HepG2 (cell line): Measurements from ENCODE around the gene ASH1L. TPM values are rescaled to one million over a fixed set of nuclear protein-coding genes. Genes with fewer than 3 reads are reported as not detected.

Source experiments
- ATAC-seq: fragments of 200-7000 bp; cut with Tn5 transposase; 3 replicates; pipeline ENCODE4 v1.9.1; 2020; ENCODE audit warnings: mild to moderate bottlenecking, moderate library complexity
- BruUV-seq: library from RNA; stranded (reverse); fragments of 400-500 nt; replicated peaks from 2 replicates; lab custom pipeline; 2021; lab: Mats Ljungman, UMichigan
- CTCF ChIA-PET: fragments of 300-600 bp; formaldehyde crosslinking; extraction: SDS; loops from one replicate; lab custom pipeline; 2021; ENCODE audit warnings: low total read pairs, inconsistent platforms, low intra/inter-chr PET ratio; lab: Yijun Ruan, JAX
- POLR2A ChIA-PET: fragments of 350-600 bp; sonication (Branson Sonifier 250); formaldehyde crosslinking; loops from one replicate; lab custom pipeline; 2020; ENCODE audit warnings: antibody characterized with exemption, inconsistent platforms; lab: Yijun Ruan, JAX
- DNase-seq: peaks from one replicate; pipeline ENCODE4 v3.0.0-alpha.2; 2015; ENCODE audit warnings: low spot score
- FAIRE-seq: peaks from 3 replicates; lab custom pipeline; 2011; peaks lifted over from hg19 to GRCh38; lab: Jason Lieb, UNC
- H2AFZ ChIP-seq: one replicate; pipeline ENCODE4 v1.6.1; 2011; ENCODE audit warnings: low read length, inconsistent platforms
- H3K27ac ChIP-seq: fragments of 300-600 bp; 3 replicates; pipeline ENCODE4 v1.8.0; 2011; ENCODE audit warnings: mixed run types, mild to moderate bottlenecking, mixed read lengths, low read length, inconsistent platforms; ENCODE audit not compliant: insufficient read depth; ENCODE audit errors: extremely low read length
- H3K27me3 ChIP-seq, 2 experiments: fragments of 200-600 bp in 1 of 2; 2 replicates in 1 of 2; 3 replicates in 1 of 2; pipeline versions ENCODE4 v1.6.0 to v1.8.0; 2011; ENCODE audit warnings: low read length in 2 of 2, mild to moderate bottlenecking in 2 of 2, moderate library complexity in 2 of 2, inconsistent platforms in 1 of 2; ENCODE audit not compliant: insufficient read depth in 2 of 2, control insufficient read depth in 1 of 2
- H3K36me3 ChIP-seq, 2 experiments: fragments of 200-600 bp in 1 of 2; replicated peaks in 1 of 2; 2 replicates in 1 of 2; 3 replicates in 1 of 2; pipeline versions ENCODE4 v1.5.1 to v1.8.0; 2011; ENCODE audit warnings: low read length in 2 of 2, inconsistent platforms in 1 of 2; ENCODE audit not compliant: insufficient read depth in 2 of 2, control insufficient read depth in 1 of 2
- H3K4me1 ChIP-seq: 2 replicates; pipeline ENCODE4 v1.5.1; 2012; ENCODE audit warnings: low read length, inconsistent platforms; ENCODE audit not compliant: insufficient read depth
- H3K4me2 ChIP-seq: 2 replicates; pipeline ENCODE4 v1.6.0; 2011; ENCODE audit warnings: low read depth, low read length, inconsistent platforms
- H3K4me3 ChIP-seq, 3 experiments: fragments of 200-600 bp in 1 of 3; sonication (generic), shearing (Covaris generic) in 1 of 3; replicated peaks in 1 of 3; 2 replicates each; pipeline ENCODE4 v1.5.1; 2011 to 2016; ENCODE audit warnings: low read length in 3 of 3, inconsistent platforms in 2 of 3, low read depth in 2 of 3, mild to moderate bottlenecking in 2 of 3, control low read depth in 1 of 3, mixed read lengths in 1 of 3; ENCODE audit not compliant: insufficient read depth in 1 of 3
- H3K79me2 ChIP-seq: one replicate; pipeline ENCODE4 v1.6.1; 2011; ENCODE audit warnings: low read length, inconsistent platforms; ENCODE audit not compliant: insufficient read depth
- H3K9ac ChIP-seq: 2 replicates; pipeline ENCODE4 v1.6.0; 2011; ENCODE audit warnings: mild to moderate bottlenecking, low read depth, low read length, inconsistent platforms; ENCODE audit not compliant: insufficient read depth
- H3K9me3 ChIP-seq: 2 replicates; pipeline ENCODE4 v1.5.1; 2012; ENCODE audit warnings: mild to moderate bottlenecking, low read length
- H4K20me1 ChIP-seq: 2 replicates; pipeline ENCODE4 v1.6.0; 2011; ENCODE audit warnings: inconsistent platforms, mild to moderate bottlenecking, low read length, moderate library complexity; ENCODE audit not compliant: insufficient read depth
- ADNP ChIP-seq: sonication (generic); formaldehyde crosslinking; IDR thresholded peaks from 2 replicates; pipeline ENCODE4 v1.4.0; 2020; ENCODE audit warnings: missing genetic modification reagents
- ARNT ChIP-seq: fragments of 450-650 bp; IDR thresholded peaks from 2 replicates; pipeline ENCODE4 v1.6.1; 2017
- ASH2L ChIP-seq: fragments of 300-600, 200-600 bp; sonication (generic); IDR thresholded peaks from 2 replicates; pipeline ENCODE4 v1.7.0; 2017; ENCODE audit warnings: low read depth, mild to moderate bottlenecking, moderate library complexity, mixed read lengths, low read length; ENCODE audit not compliant: insufficient read length
- CBFB ChIP-seq: sonication (generic); formaldehyde crosslinking; IDR thresholded peaks from 2 replicates; pipeline ENCODE4 v1.4.0; 2020; ENCODE audit warnings: missing genetic modification reagents
- DMAP1 ChIP-seq: IDR thresholded peaks from 2 replicates; pipeline ENCODE4 v1.6.1; 2016
- ESRRA ChIP-seq: sonication (generic); formaldehyde crosslinking; IDR thresholded peaks from 2 replicates; pipeline ENCODE4 v1.5.1; 2020; ENCODE audit warnings: mild to moderate bottlenecking, low read depth, missing genetic modification reagents
- MXD4 ChIP-seq: IDR thresholded peaks from 2 replicates; pipeline ENCODE4 v1.6.1; 2016; ENCODE audit warnings: mild to moderate bottlenecking, missing biosample characterization, missing genetic modification reagents
- NONO ChIP-seq, 2 experiments: fragments of 450-650 bp in 1 of 2; sonication (generic) in 1 of 2; formaldehyde crosslinking in 1 of 2; IDR thresholded peaks in 1 of 2; conservative IDR thresholded peaks in 1 of 2; 2 replicates each; pipeline versions ENCODE4 v1.6.1 to v1.8.0; 2017 to 2022; ENCODE audit warnings: mild to moderate bottlenecking in 1 of 2, missing genetic modification reagents in 1 of 2, moderate library complexity in 1 of 2
- NR2F1 ChIP-seq, 2 experiments: fragments of 450-650 bp in 1 of 2; formaldehyde crosslinking in 1 of 2; IDR thresholded peaks; 2 replicates each; pipeline versions ENCODE4 v1.5.0 to v1.6.1; 2016 to 2020; ENCODE audit warnings: mild to moderate bottlenecking in 1 of 2, missing compliant biosample characterization in 1 of 2, missing genetic modification reagents in 1 of 2, moderate library complexity in 1 of 2
- PAX8 ChIP-seq: sonication (generic); formaldehyde crosslinking; IDR thresholded peaks from 2 replicates; pipeline ENCODE4 v1.8.0; 2022; ENCODE audit warnings: mild to moderate bottlenecking, missing genetic modification reagents, borderline replicate concordance
- POLR2AphosphoS5 ChIP-seq: IDR thresholded peaks from 2 replicates; pipeline ENCODE4 v1.6.1; 2012; ENCODE audit warnings: low read depth, low read length
- SMC3 ChIP-seq: IDR thresholded peaks from 2 replicates; pipeline ENCODE4 v1.6.1; 2011; ENCODE audit warnings: low read length, improper control_type of control experiment
- SNAPC2 ChIP-seq: sonication (generic); formaldehyde crosslinking; IDR thresholded peaks from 2 replicates; pipeline ENCODE4 v1.8.1; 2022; ENCODE audit warnings: mild to moderate bottlenecking, missing genetic modification reagents
- TFE3 ChIP-seq: IDR thresholded peaks from 2 replicates; pipeline ENCODE4 v1.6.1; 2016
- ZBTB3 ChIP-seq: sonication (generic); formaldehyde crosslinking; IDR thresholded peaks from 2 replicates; pipeline ENCODE4 v1.4.0; 2020; ENCODE audit warnings: low read depth, mild to moderate bottlenecking, moderate library complexity, missing genetic modification reagents, borderline replicate concordance
- ZKSCAN1 ChIP-seq: fragments of 150-350 bp; IDR thresholded peaks from 2 replicates; pipeline ENCODE4 v1.6.1; 2014; ENCODE audit warnings: low read length
- ZNF136 ChIP-seq: sonication (generic); formaldehyde crosslinking; IDR thresholded peaks from 2 replicates; pipeline ENCODE4 v1.8.1; 2022; ENCODE audit warnings: low read depth, mild to moderate bottlenecking, moderate library complexity, missing genetic modification reagents
- ZNF570 ChIP-seq: sonication (generic); formaldehyde crosslinking; IDR thresholded peaks from 2 replicates; pipeline ENCODE4 v1.4.0; 2020; ENCODE audit warnings: mild to moderate bottlenecking, missing genetic modification reagents, borderline replicate concordance
- ZNF605 ChIP-seq: sonication (generic); formaldehyde crosslinking; IDR thresholded peaks from 2 replicates; pipeline ENCODE4 v1.8.0; 2022; ENCODE audit warnings: mild to moderate bottlenecking, missing genetic modification reagents
- ZNF891 ChIP-seq: sonication (generic); formaldehyde crosslinking; IDR thresholded peaks from 2 replicates; pipeline ENCODE4 v1.5.0; 2020; ENCODE audit warnings: mild to moderate bottlenecking, missing genetic modification reagents
- WGBS: methylation state at CpG from one replicate; pipeline ENCODE4 v1.1.6; 2017; ENCODE audit warnings: low lambda C conversion rate; 5-methylcytosine and 5-hydroxymethylcytosine counted together
- in situ Hi-C: cut with HindIII; loops from 2 replicates; pipeline ENCODE4 v1.10.0; 2017; ENCODE audit warnings: low pct_unique_long_range_greater_than_20kb; ENCODE audit not compliant: extremely low pct_ligation_motif_present
- intact Hi-C: fragments of 100-400 bp; cut with micrococcal nuclease; formaldehyde crosslinking; loops from one replicate; pipeline ENCODE4 v1.10.0; 2022; ENCODE audit not compliant: unreplicated experiment
- polyA plus RNA-seq, 8 experiments: library from polyadenylated mRNA; depleted of rRNA in 3 of 8; stranded (reverse) in 7 of 8; unstranded in 1 of 8; fragments of >200 nt; fragmentation: Illumina TruSeq in 4 of 8; extraction: Trizol in 4 of 8; gene quantifications; 2 replicates each; pipeline versions ENCODE4 v1.2.1 to v1.2.3, GENCODE V29; 2011 to 2016; ENCODE audit warnings: low read depth in 4 of 8, missing spikeins in 1 of 8, mixed read lengths in 1 of 8; ENCODE audit not compliant: insufficient read depth in 1 of 8
- total RNA-seq, 5 experiments: library from RNA; depleted of rRNA; stranded (reverse); fragments of >200 nt; fragmentation: Illumina TruSeq; extraction: Trizol; gene quantifications; 2 replicates each; pipeline ENCODE4 v1.2.3, GENCODE V29; 2016; ENCODE audit warnings: low read depth in 1 of 5
- TF ChIP-seq, protein P1 (sequence below): sonication (generic); formaldehyde crosslinking; IDR thresholded peaks from 2 replicates; pipeline ENCODE4 v1.5.1; 2020; ENCODE audit warnings: missing genetic modification reagents, mild to moderate bottlenecking, borderline replicate concordance

Gene ASH1L
- total and polyA plus RNA-seq, 2 of the 13 experiments (the other 11 are each of a cell fraction or from before 2014, with no cell fraction given), result 10.2 to 15.3 TPM

DNA sequence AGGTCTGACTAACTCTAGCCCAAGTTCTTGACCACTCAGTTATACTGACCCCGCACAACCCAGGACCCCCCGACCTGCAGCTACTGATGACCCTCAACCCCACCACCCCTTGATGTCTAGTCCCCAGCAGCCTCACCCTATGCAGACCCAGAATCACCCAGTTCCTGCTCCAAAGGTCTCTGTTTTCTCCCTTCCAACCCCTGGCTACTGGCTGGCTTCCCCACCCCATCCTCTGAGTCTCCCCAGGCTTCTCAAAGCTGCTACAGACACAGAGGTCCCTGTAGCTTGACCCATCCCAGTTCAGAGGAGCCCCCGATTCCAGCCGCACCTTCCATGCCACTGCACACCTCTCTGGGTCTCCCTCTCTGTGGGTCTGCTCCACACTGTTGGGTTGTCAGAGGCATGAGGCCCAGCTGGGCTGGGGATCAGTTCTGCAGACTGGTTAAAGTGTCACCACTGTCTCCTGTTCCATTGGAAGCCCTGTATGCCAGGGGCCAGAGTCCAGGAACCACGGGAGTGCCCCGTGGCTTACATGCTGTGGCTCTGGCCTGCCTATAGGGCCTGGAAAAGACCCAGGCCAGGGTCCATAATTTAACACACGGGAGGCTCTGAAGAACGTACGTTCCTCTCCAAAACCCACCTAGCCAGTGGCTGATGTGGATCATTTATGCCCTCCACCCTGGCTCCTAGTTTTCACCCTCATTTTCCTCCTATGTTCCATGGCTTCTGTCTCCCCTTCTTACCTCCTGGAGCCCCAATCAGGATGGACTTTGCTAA is 261.9 kb downstream of the ASH1L start:
- no peaks in the 10 kb centered on the region; a peak in 1 of 5 replicates for H3K36me3 ChIP-seq
- H4K20me1 ChIP-seq, result no peaks in the 10 kb centered on the region
- FAIRE-seq (peak; percentile 79), ATAC-seq (peak; percentile 94), DNase-seq (peak; percentile 77)
- no peaks in the 10 kb centered on the region for H3K9me3 ChIP-seq
- H3K4me3 ChIP-seq, result peak overlapping the region; percentile 28 to 69 (median 44); a peak in 5 of 6 replicates
- peak overlapping the region; percentile 89 for H3K4me2 ChIP-seq
- peak overlapping the region; percentile 77 for H3K9ac ChIP-seq
- WGBS, result 2% methylated on average over 7 of the region's 9 CpGs
- CTCF ChIA-PET, result no interaction called here
- peak overlapping the region; percentile 95 for H3K27ac ChIP-seq
- POLR2A ChIA-PET, result interaction anchor here (0.7 to 2.9 kb wide), 8 partner anchors 9 to 46 kb away, joined by 3 to 17 read pairs (median 3); partner anchors contain the start of genes CLK2, ENTREP3 and SCAMP3
- H3K27me3 ChIP-seq, result no peaks in the 10 kb centered on the region; a peak in 1 of 5 replicates
- BruUV-seq, result no TSS peak
- intact Hi-C loops (loop anchor here (10.0 kb wide), 1 partner anchor 96 kb away; the partner anchor contains the start of genes MTX1 and THBS3), in situ Hi-C loops (loop anchor here (10.0 kb wide), 1 partner anchor 46 kb away; the partner anchor contains the start of gene ENTREP3)
- H2AFZ ChIP-seq, result peak overlapping the region; percentile 61
- peaks cover 11% of the 10 kb centered on the region for H3K79me2 ChIP-seq
- peaks cover 74% of the 10 kb centered on the region for H3K4me1 ChIP-seq
- TF ChIP-seq ZNF570 (CRISPR knock-in tag) (no peak), SMC3 (no peak), PAX8 (CRISPR knock-in tag) (peak; percentile 64; the same call in 1 of the 2 replicates), DMAP1 (CRISPR knock-in tag) (peak; percentile 61), NR2F1 (CRISPR knock-in tag; IDR thresholded peaks at IDR 0.05) (no peak), ASH2L (peak; percentile 57), NONO (IDR thresholded peaks at IDR 0.05) (no peak), NONO (CRISPR knock-in tag; conservative IDR thresholded peaks at IDR 0.05) (peak; percentile 80), ESRRA (peak; percentile 81; the same call in 1 of the 2 replicates), ADNP (no peak), MXD4 (peak; percentile 79), ZNF605 (CRISPR knock-in tag) (no peak; the same call in none of the 2 replicates), ZNF136 (peak; percentile 89), ZNF891 (CRISPR knock-in tag) (no peak), ARNT (no peak), TFE3 (peak; percentile 89), ZKSCAN1 (no peak), SNAPC2 (CRISPR knock-in tag) (peak; percentile 30; the same call in 1 of the 2 replicates), POLR2AphosphoS5 (peak; percentile 90), ZBTB3 (CRISPR knock-in tag) (peak; percentile 36; the same call in 1 of the 2 replicates), CBFB (CRISPR knock-in tag) (0 out of 2 replicates have a peak, but pooled peaks have one; percentile 31)
- TF ChIP-seq, protein P1, sequence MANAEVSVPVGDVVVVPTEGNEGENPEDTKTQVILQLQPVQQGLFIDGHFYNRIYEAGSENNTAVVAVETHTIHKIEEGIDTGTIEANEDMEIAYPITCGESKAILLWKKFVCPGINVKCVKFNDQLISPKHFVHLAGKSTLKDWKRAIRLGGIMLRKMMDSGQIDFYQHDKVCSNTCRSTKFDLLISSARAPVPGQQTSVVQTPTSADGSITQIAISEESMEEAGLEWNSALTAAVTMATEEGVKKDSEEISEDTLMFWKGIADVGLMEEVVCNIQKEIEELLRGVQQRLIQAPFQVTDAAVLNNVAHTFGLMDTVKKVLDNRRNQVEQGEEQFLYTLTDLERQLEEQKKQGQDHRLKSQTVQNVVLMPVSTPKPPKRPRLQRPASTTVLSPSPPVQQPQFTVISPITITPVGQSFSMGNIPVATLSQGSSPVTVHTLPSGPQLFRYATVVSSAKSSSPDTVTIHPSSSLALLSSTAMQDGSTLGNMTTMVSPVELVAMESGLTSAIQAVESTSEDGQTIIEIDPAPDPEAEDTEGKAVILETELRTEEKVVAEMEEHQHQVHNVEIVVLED (CRISPR knock-in tag), result peak; percentile 60; the same call in 1 of the 2 replicates
